Prostate gland (tissue), 2 donors: ENCODE measurements around the gene ZFHX2. TPM values are rescaled to one million over a fixed set of nuclear protein-coding genes. Genes with fewer than 3 reads are reported as not detected.

Source experiments
- DNase-seq: peaks from one replicate; pipeline ENCODE4 v3.0.0-alpha.2; 2019; ENCODE audit warnings: low spot score
- H3K27ac ChIP-seq, 2 donors: fragments of 200-600 bp; sonication (generic); 2 replicates each; pipeline ENCODE4 v1.5.1; 2017 to 2019
- H3K27me3 ChIP-seq: fragments of 200-600 bp; sonication (generic); replicated peaks from 2 replicates; pipeline ENCODE4 v1.5.1; 2019; ENCODE audit not compliant: insufficient read depth
- H3K36me3 ChIP-seq, 2 donors: fragments of 200-600 bp; sonication (generic); 1 replicate in 1 of 2; 2 replicates in 1 of 2; pipeline versions ENCODE4 v1.5.1 to v1.8.1; 2017 to 2019
- H3K4me1 ChIP-seq: fragments of 200-600 bp; sonication (generic); replicated peaks from 2 replicates; pipeline ENCODE4 v1.5.1; 2019
- H3K4me3 ChIP-seq, 2 donors: fragments of 200-600 bp; sonication (generic); 2 replicates each; pipeline ENCODE4 v1.5.1; 2017 to 2019
- H3K9me3 ChIP-seq: fragments of 200-600 bp; sonication (generic); 2 replicates; pipeline ENCODE4 v1.5.1; 2017
- POLR2A ChIP-seq: fragments of 450-650 bp; IDR thresholded peaks from one replicate; pipeline ENCODE4 v1.6.1; 2016; ENCODE audit warnings: antibody characterized with exemption, mild to moderate bottlenecking
- POLR2AphosphoS5 ChIP-seq: sonication (generic); formaldehyde crosslinking; IDR thresholded peaks from one replicate; pipeline ENCODE4 v1.6.1; 2017; ENCODE audit warnings: antibody characterized with exemption
- WGBS: methylation state at CpG from one replicate; pipeline ENCODE4 v1.1.5; 2018; 5-methylcytosine and 5-hydroxymethylcytosine counted together
- intact Hi-C: fragments of 100-400 bp; cut with DNase I; formaldehyde crosslinking; loops from one replicate; pipeline ENCODE4 v1.14.2; 2022
- total RNA-seq, 2 donors: library from RNA; depleted of rRNA; stranded (reverse); fragments of >200 nt; gene quantifications; one replicate each; pipeline ENCODE4 v1.1.0, GENCODE V29; 2016
- TF ChIP-seq, protein P1 (sequence below), 4 experiments: fragments of 200-600 bp in 2 of 4; fragments of 450-650 bp in 2 of 4; sonication (generic) in 2 of 4; IDR thresholded peaks; 1 replicate in 3 of 4; 2 replicates in 1 of 4; pipeline ENCODE4 v1.5.1; 2016 to 2019; ENCODE audit warnings: antibody characterized with exemption in 4 of 4, mild to moderate bottlenecking in 2 of 4, moderate library complexity in 2 of 4

ZFHX2 gene
- total RNA-seq, 2 donors from 2014 or later: 2.5 to 3.1 TPM

DNA sequence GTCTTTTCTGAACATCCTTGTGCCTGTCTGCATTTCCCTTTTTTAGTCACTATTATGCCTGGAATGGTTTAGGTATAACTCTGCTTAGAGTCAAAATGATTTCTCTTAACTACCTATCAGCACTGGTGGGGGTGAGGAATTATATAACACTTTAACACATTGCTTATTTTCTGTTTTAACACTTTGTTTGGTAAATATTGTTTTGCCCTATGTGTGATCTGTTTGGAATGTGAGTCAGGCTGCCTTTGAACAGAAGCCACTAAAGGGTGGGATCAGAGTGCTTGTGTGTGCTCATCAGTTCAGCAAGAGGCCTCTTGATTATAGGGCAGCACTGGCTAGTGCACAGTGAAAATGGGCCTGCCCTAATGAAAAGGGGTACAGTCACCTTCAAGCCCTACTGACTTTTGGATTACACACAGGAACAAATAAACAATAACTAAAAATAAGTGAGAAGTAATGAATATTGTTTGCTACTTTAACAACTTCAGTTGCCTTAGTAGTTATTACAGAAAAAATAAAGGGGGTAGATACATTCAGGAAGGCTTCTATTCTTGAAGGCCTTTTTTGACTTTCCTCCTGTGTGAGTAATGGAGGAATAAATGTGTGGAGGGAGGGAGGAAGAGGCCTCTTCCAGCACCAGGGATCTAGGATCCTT, 58.8 kb downstream of the ZFHX2 start:
- Histone ChIP-seq H3K27ac (no peak overlapping the region), H3K4me3 (no peak overlapping the region), H3K9me3 (no peaks in the 10 kb centered on the region), H3K27me3 (no peaks in the 10 kb centered on the region), H3K36me3 (no peaks in the 10 kb centered on the region), H3K4me1 (no peaks in the 10 kb centered on the region)
- intact Hi-C loops: no loop called here
- no peak for DNase-seq
- TF ChIP-seq, protein P1, sequence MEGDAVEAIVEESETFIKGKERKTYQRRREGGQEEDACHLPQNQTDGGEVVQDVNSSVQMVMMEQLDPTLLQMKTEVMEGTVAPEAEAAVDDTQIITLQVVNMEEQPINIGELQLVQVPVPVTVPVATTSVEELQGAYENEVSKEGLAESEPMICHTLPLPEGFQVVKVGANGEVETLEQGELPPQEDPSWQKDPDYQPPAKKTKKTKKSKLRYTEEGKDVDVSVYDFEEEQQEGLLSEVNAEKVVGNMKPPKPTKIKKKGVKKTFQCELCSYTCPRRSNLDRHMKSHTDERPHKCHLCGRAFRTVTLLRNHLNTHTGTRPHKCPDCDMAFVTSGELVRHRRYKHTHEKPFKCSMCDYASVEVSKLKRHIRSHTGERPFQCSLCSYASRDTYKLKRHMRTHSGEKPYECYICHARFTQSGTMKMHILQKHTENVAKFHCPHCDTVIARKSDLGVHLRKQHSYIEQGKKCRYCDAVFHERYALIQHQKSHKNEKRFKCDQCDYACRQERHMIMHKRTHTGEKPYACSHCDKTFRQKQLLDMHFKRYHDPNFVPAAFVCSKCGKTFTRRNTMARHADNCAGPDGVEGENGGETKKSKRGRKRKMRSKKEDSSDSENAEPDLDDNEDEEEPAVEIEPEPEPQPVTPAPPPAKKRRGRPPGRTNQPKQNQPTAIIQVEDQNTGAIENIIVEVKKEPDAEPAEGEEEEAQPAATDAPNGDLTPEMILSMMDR (IDR thresholded peaks at IDR 0.05): no peak
- TF ChIP-seq POLR2A: no peak
- TF ChIP-seq POLR2AphosphoS5: no peak

DNA sequence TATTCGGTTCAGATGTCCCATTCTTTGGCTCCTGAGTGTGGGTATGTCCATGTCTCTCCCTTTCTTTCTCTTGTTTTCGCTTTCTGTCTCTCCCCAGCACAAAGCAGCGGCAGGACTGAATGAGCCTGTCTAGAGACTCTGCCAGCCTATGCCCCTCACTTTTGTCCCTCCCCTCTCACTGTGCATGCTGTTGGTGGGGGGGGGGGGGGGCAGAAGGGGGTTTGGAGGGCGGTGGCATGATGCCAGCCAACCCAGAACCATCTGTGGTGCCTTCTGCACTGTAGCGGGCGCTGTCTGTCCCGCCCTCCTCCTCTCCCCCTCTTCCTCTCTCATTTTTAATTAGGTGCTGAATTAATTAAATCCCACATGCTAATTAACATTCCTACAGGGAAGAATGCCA, 64.3 kb downstream of the ZFHX2 start:
- Histone ChIP-seq H3K27me3 (no peaks in the 10 kb centered on the region), H3K4me1 (no peaks in the 10 kb centered on the region), H3K4me3 (no peak overlapping the region), H3K9me3 (no peaks in the 10 kb centered on the region), H3K36me3 (no peaks in the 10 kb centered on the region), H3K27ac (no peak overlapping the region)
- intact Hi-C loops: no loop called here
- 88% methylated on average over 7 of the region's 7 CpGs for WGBS
- no peak for TF ChIP-seq POLR2A
- TF ChIP-seq, protein P1 (IDR thresholded peaks at IDR 0.05): no peak
- TF ChIP-seq POLR2AphosphoS5: no peak
- no peak for DNase-seq

DNA sequence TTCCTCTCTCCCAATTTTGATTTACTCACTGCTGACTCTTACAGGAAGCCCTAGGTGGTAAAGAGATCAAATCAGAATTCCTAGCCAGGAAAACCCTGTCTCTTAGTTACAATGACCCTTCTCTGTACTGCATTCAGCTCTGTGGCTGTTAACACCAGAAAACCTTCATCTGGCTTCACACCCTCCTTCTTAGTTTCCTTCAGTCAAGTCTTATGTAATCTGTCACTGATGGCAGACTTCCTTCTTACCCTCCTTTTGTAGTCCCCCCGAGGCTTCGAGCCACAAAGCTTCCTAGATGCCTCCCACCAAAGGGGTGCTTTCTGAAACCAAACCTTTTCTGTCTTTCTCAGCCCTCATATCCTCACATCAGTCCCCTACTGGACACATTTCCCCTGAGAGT, 65.5 kb downstream of the ZFHX2 start:
- intact Hi-C loops: no loop called here
- no peak overlapping the region for H3K27ac ChIP-seq
- H3K4me1 ChIP-seq: no peaks in the 10 kb centered on the region
- no peaks in the 10 kb centered on the region for H3K27me3 ChIP-seq
- TF ChIP-seq, protein P1 (IDR thresholded peaks at IDR 0.05): no peak
- TF ChIP-seq POLR2AphosphoS5 (no peak), POLR2A (no peak)
- H3K36me3 ChIP-seq: no peaks in the 10 kb centered on the region
- H3K4me3 ChIP-seq: no peak overlapping the region
- no peaks in the 10 kb centered on the region for H3K9me3 ChIP-seq
- no peak for DNase-seq
- 84% methylated on average over 2 of the region's 2 CpGs for WGBS

DNA sequence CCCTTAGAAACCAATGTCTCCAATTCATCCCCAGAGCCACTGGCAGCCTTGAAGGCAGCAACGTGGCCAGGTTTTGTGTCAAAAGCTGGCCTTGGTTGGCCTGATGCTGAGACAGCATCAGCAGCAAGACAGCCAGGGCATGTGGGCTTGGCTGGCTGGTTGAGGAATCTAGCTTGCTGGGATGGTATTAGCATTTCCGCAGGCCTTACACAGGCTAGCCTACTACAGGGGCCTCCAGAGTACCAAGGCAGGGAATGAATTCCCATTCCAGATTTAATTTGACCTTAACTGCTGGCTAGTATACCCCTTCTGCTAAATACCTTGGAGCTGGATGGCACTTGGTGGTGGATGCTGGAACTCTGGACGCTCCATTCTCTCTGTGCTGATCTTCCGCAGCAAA, 66.2 kb downstream of the ZFHX2 start:
- H3K4me1 ChIP-seq: no peaks in the 10 kb centered on the region
- TF ChIP-seq POLR2A (no peak), POLR2AphosphoS5 (no peak)
- DNase-seq: no peak
- H3K9me3 ChIP-seq: no peaks in the 10 kb centered on the region
- no peaks in the 10 kb centered on the region for H3K36me3 ChIP-seq
- WGBS: 91% methylated on average over 4 of the region's 4 CpGs
- no peak overlapping the region for H3K4me3 ChIP-seq
- no peaks in the 10 kb centered on the region for H3K27me3 ChIP-seq
- intact Hi-C loops: no loop called here
- H3K27ac ChIP-seq: no peak overlapping the region

DNA sequence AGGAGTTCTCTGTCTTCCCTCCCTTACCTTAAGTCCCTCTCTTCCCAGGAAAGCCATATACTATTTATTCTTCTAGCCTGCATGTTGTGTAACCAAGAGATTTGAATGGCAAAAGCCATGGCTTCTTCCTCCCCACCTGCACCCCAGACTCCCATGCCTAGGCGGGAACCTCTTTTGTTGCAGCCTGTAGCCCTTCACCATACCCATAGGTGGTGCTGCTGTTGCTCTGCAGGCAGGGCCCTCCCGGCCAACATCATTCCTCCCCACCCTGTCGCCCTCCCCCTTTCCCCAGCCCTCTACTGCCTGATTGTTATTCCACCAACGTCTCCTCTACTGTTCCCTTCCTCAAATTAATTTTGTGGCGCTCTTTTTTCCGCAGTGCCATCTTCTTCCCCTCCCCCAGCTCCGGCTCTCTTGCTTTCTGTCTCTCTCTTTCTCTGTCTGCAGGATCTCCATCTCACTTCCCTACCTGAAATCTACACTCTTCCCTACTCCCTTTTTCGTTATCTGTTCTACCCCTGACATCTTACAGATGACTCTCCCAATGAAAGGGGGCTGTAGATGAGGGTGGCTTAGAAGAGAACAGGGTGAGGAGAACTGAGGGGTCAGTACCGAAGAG, 68.2 kb downstream of the ZFHX2 start:
- no peaks in the 10 kb centered on the region for H3K4me1 ChIP-seq
- no peaks in the 10 kb centered on the region for H3K36me3 ChIP-seq
- no peaks in the 10 kb centered on the region for H3K9me3 ChIP-seq
- 46% methylated on average over 9 of the region's 9 CpGs for WGBS
- intact Hi-C loops: no loop called here
- H3K4me3 ChIP-seq: no peak overlapping the region
- H3K27me3 ChIP-seq: no peaks in the 10 kb centered on the region
- H3K27ac ChIP-seq: no peak overlapping the region
- TF ChIP-seq, protein P1 (IDR thresholded peaks at IDR 0.05): no peak
- no peak for TF ChIP-seq POLR2A
- TF ChIP-seq POLR2AphosphoS5: no peak
- DNase-seq: no peak
